Measurements from ENCODE around the gene GABBR1.

Gene GABBR1

DNA sequence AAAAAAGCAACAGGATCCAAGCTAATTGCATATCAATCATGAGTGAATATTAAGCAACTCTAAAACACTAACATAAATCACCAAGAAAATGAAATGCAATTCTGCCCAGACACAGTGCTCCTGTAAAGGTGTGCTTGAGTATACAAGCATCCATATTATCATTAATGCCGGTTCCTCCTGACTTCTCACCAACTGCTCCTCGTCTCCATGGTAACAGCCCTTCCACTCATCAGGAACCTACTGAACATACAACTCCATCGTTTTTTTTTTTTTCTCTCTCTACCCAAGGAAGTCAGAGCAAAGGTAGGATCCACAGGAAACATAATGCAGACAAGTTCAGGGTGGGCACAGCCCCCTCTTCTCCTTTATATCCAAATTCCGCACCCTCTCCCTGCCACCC, 12.4 kb downstream of the GABBR1 start:
- no peak for DNase-seq (ENCODE audit: low spot score)

GRCh38 chr6:29619578-29620160, 13.3 kb downstream of the GABBR1 start:
- no peak for DNase-seq (ENCODE audit: low spot score)

DNA sequence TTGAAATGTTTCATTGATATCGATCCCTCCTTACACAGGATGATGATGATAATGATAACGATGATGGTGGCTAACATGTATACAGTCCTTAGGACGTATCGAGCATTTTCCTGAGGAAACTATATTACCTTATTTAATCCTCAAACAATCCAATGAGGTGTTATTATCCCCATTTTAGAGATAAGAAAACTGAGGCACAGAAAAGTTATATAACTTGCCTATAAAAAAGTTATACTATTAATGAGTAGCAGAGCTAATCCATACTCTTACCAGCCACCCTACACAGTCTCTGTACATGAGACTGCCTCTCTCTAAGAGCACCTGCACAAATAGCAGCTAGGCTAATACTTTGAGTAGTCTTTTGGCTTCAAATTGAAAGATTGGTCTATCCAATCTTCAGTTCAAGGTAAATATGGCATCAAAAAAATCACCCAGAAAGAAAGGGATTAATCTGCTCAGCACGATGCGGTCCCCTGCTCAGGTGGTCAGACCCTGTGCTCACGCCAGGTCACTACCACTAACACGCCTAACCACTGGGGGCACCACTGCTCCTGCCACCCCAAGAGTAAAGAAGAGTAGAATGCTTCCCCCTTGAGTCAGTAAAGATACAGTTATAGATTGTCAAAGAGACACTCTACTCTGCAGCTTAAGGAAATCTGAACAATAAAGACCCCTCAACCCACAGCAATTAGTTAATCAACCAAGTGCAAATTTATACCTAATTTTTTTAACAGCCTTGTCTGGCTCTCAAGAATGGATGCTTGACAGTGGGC, 15.0 kb downstream of the GABBR1 start:
- no peak for DNase-seq (ENCODE audit: low spot score)

- no peak for DNase-seq (ENCODE audit: low spot score)
Observed at GRCh38 chr6:29611426-29611825, 21.6 kb downstream of the GABBR1 start.

- DNase-seq (ENCODE audit: low spot score) = no peak
Observed at GRCh38 chr6:29610540-29610939, 22.4 kb downstream of the GABBR1 start.

GRCh38 chr6:29608131-29608530, 24.9 kb downstream of the GABBR1 start:
- DNase-seq (ENCODE audit: low spot score) = no peak

GRCh38 chr6:29603930-29604329, 29.1 kb downstream of the GABBR1 start:
- DNase-seq (ENCODE audit: low spot score) = no peak

- DNase-seq (ENCODE audit: low spot score) = no peak
Observed at GRCh38 chr6:29603456-29603855, 29.5 kb downstream of the GABBR1 start.

DNA sequence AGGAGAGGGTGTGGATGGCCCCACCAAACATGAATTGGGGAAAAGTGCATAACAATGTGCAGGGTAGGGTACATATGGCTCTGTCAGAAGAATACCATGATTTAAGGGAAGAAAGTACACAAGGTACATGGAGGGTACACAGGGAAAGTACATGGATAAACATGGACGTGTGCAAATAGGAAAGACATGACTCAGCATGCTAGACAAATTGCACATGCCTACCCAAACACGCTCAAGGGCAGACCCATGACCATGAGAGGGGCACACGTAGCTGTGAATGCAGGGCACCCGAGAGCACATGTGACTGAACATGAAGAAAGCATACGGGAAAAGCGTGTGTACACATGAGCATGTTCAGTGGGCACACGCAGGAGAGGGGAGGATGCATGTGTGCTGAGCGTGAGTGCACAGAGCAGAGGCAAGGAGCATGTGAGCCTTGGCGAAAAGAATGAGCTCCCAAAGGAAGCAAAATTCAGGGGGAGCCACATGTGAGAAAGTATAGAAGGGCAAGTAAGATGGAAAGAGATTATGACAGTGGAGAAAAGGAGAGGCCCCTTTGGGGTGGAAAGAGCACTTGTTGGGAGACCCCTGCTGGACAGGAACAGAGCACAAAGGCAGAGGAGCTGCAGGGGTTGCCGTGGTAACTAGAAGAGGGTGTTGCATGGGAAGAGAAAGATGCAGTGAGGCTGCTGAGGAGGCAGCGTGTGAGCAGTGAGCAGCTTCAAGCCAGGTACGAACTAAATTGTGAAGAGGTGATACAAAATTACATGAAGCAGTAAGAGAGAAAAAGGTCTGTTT, 30.2 kb downstream of the GABBR1 start:
- DNase-seq (ENCODE audit: low spot score) = no peak

DNA sequence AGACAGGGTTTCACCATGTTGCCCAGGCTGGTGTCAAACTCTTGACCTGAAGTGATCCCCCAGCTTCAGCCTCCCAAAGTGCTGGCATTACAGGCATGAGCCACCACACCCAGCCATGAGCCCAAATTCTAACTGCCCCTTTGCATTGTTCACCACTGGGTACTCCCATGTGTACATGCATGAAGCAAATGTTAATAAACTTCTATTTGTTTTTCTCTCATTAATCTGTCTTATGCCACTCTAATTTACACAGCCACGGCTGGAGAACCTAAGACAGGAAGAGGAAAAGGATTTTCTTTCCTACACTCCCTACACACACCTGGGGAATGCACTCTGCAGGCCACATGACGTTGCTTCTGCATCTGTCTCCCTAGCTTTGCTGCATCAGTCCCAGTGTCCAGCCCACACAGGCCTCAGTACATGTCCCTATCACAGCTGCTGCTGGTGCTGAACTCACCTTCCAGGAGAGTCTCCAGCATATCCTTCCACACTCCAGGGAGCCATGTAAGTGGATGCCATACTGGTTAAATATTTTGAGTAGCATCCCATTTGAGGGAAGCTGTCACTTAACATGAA, 34.7 kb downstream of the GABBR1 start:
- DNase-seq (ENCODE audit: low spot score) = no peak

- DNase-seq (ENCODE audit: low spot score) = no peak
Observed at GRCh38 chr6:29597184-29597583, 35.8 kb downstream of the GABBR1 start.

- no peak for DNase-seq (ENCODE audit: low spot score)
Observed at GRCh38 chr6:29596381-29596900, 36.5 kb downstream of the GABBR1 start.

DNA sequence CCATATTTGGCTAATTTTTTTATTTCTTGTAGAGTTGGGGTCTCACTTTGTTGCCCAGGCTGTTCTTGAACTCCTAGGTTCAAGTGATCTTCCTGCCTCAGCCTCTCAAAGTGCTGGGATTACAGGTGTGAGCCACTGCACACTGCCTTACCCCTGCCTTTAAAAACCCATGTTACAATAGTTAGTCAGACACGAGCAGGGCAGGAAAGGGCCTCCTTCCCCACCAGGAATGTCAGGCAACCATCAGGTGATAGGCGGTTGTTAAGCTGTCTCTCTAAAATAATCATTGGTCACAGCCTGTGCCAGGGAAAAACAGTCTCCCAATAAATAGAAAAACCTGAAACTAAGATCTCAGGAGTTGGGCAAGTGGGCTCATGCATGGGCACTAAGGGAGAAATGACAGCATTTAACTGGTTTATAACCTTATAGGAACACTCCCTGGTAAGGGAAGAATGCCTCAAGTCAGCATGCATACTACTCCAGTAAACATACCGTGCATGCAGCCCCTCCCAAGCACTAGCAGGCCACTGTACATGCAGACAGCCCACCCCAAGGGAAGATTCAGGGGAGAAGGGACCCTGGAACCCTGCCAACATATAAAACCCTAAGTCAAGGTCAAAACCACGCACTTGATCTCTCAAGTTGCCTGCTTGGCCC, 39.7 kb downstream of the GABBR1 start:
- no peak for DNase-seq (ENCODE audit: low spot score)

DNA sequence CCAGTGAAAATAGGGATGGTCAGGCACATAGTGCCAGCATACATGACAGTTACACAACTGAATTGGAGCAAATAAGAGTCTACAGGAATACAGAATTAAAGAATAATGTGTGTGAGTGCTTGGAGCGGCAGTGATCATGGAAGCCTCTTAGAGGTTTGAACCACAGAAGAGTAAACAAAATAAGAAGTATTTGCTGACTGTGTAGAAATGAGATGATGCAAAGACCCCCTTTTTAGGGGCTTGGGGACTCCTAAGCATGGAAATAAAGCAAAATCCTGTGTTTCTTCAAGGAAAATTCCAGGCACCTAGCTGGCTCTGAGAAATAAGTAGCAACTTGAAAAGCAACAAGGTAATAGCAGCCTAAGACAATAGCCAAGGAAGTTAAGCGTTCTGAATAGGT, 41.3 kb downstream of the GABBR1 start:
- no peak for DNase-seq (ENCODE audit: low spot score)

DNA sequence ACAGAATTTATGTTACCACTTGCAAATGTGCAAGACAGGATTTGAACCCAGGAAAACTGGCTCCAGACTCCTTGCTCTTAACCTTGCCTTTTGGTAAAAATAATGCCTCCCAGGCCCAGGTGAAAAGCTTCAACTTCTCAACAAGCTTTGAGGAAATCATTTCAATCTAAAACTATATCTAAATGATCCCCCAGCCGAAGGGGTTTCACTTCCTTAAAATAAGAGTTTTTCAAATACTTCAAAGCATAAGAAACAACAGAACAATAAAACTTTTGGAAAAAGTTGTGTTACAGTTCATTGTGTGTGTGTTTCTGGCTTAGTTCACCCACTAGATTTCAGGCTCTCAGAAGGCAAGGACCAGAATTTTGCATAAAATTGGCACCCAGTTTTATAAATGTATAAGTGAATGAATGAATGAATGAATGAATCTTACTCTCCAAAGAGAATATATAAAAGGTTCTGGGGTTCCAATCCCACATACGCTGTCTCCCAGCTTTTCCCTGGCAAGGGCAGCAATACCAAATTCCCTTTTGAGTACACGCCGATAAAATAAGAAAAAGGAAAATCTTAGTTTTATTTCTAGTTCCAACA, 42.7 kb downstream of the GABBR1 start:
- DNase-seq (ENCODE audit: low spot score) = no peak

- DNase-seq (ENCODE audit: low spot score) = no peak
Observed at GRCh38 chr6:29589423-29590048, 43.4 kb downstream of the GABBR1 start.

DNA sequence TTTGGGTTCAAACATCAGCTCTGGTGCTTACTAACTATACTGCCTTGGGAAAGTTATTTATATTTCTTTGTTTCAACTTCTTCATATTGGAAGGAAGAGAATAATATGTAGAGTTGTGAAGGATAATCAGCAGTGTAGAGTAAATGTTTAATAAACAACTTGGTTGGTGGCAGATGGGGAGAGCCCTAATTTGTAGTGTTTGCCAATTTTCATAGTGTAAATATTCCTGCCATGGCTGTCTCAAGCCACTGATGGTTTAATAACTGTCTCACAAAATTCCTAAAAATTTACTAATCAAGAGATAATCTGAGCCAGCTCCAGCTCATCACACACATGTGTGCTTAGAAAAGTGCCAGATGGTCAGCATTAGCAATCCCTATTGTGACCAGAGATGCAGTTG, 48.2 kb downstream of the GABBR1 start, which contains the start of gene OR2H2:
TSS of gene OR2H2 (plus strand) at position 301 of the 400 bp plus-strand sequence. CDS start 2,824 bp downstream, outside the sequence.
- no peak for DNase-seq (ENCODE audit: low spot score)

DNA sequence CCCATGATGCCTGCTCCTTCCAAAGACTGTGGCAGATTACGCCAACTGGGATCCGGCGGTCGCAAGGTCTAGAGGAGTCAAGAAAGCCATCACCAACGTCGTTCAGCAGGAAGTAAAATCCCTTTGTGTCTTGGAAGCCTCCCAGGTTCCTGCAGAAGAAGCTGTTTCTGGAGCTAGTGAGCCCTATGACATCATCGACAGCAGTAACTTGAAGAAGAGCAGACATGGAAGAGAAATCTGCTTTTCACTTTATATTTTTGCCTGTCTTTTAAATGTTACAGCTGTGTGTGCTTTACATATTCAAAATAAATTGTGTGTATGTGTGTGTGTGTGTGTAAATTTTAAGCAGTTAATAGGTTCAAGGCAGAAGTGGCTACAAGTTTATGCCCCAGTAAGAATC, 55.4 kb downstream of the GABBR1 start:
- DNase-seq (ENCODE audit: low spot score) = no peak

GRCh38 chr6:29576056-29576455, 56.9 kb downstream of the GABBR1 start:
- no peak for DNase-seq (ENCODE audit: low spot score)

- no peak for DNase-seq (ENCODE audit: low spot score)
Observed at GRCh38 chr6:29567991-29568390, 65.0 kb downstream of the GABBR1 start.

GRCh38 chr6:29567541-29567940, 65.4 kb downstream of the GABBR1 start:
- no peak for DNase-seq (ENCODE audit: low spot score)
